ENCODE data around the gene PCYOX1L.
A peak's percentile ranks its signal among the peaks of the same experiment; 100 is the strongest.

Gene PCYOX1L

GRCh38 chr5:149357370-149358293 is at the start of gene PCYOX1L:
TSS of gene PCYOX1L (plus strand) at chr5:149358046. CDS start at chr5:149358069, 23 bp downstream.
- peak; percentile 97 to 98 for DNase-seq

GRCh38 chr5:149309354-149309753 is 48.5 kb upstream of the PCYOX1L start:
- no peak for DNase-seq

GRCh38 chr5:149310488-149310887 is 47.4 kb upstream of the PCYOX1L start:
- DNase-seq = no peak

- DNase-seq = no peak
Observed at GRCh38 chr5:149310947-149311658, 46.7 kb upstream of the PCYOX1L start.

- DNase-seq = peak; percentile 31 to 70
Observed at GRCh38 chr5:149313151-149313841, 44.5 kb upstream of the PCYOX1L start.

- DNase-seq = no peak
Observed at GRCh38 chr5:149314571-149315111, 43.2 kb upstream of the PCYOX1L start.

- no peak for DNase-seq
Observed at GRCh38 chr5:149315753-149316152, 42.1 kb upstream of the PCYOX1L start.

- peak; percentile 26 to 44 for DNase-seq
Observed at GRCh38 chr5:149317281-149318048, 40.4 kb upstream of the PCYOX1L start.

GRCh38 chr5:149319174-149319573 is 38.7 kb upstream of the PCYOX1L start:
- DNase-seq = no peak

GRCh38 chr5:149320791-149321330 is 37.0 kb upstream of the PCYOX1L start:
- peak; percentile 68 to 82 for DNase-seq

- DNase-seq = no peak
Observed at GRCh38 chr5:149322518-149322917, 35.3 kb upstream of the PCYOX1L start.

GRCh38 chr5:149323210-149323609 is 34.6 kb upstream of the PCYOX1L start:
- no peak for DNase-seq

GRCh38 chr5:149323621-149324205 is 34.1 kb upstream of the PCYOX1L start:
- no peak for DNase-seq

GRCh38 chr5:149324641-149325040 is 33.2 kb upstream of the PCYOX1L start:
- DNase-seq = no peak

GRCh38 chr5:149325166-149325735 is 32.6 kb upstream of the PCYOX1L start:
- DNase-seq = no peak

- DNase-seq = no peak
Observed at GRCh38 chr5:149325894-149326293, 32.0 kb upstream of the PCYOX1L start.

GRCh38 chr5:149326611-149327010 is 31.2 kb upstream of the PCYOX1L start:
- no peak for DNase-seq

- DNase-seq = no peak
Observed at GRCh38 chr5:149328177-149328576, 29.7 kb upstream of the PCYOX1L start.

- DNase-seq = no peak
Observed at GRCh38 chr5:149333711-149334443, 24.0 kb upstream of the PCYOX1L start.

- peak; percentile 85 for DNase-seq
Observed at GRCh38 chr5:149337736-149338135, 20.1 kb upstream of the PCYOX1L start.
